Left lung (tissue), 10 donors: ENCODE results near the gene ESPL1. TPM values are rescaled to one million over a fixed set of nuclear protein-coding genes. Genes with fewer than 3 reads are reported as not detected.
"Not testable (repeated sequence)": the region's sequence is repeated elsewhere in the genome, so short reads cannot be mapped to it uniquely, and the experiment has no call there.

Source experiments
- ATAC-seq: fragments of 200-7000 bp; cut with Tn5 transposase; one replicate; pipeline ENCODE4 v1.9.1; 2020; ENCODE audit warnings: moderate library complexity
- DNase-seq, 4 donors: peaks; one replicate each; pipeline ENCODE4 v3.0.0-alpha.2; 2013 to 2020
- H3K27ac ChIP-seq, 2 donors: fragments of 200-600 bp; sonication (generic) in 1 of 2; one replicate each; pipeline versions ENCODE4 v1.5.0 to v1.8.0; 2020 to 2021
- H3K27me3 ChIP-seq, 2 donors: fragments of 200-600 bp; sonication (generic) in 1 of 2; one replicate each; pipeline versions ENCODE4 v1.5.0 to v1.8.0; 2020 to 2021
- H3K36me3 ChIP-seq, 2 donors: fragments of 200-600 bp; sonication (generic) in 1 of 2; one replicate each; pipeline versions ENCODE4 v1.5.0 to v1.8.0; 2020 to 2021
- H3K4me1 ChIP-seq, 2 donors: fragments of 200-600 bp; one replicate each; pipeline ENCODE4 v1.8.0; 2021
- H3K4me3 ChIP-seq, 2 donors: fragments of 200-600 bp; sonication (generic) in 1 of 2; one replicate each; pipeline versions ENCODE4 v1.5.0 to v1.8.0; 2020 to 2021; ENCODE audit warnings: mild to moderate bottlenecking in 1 of 2
- H3K9me3 ChIP-seq, 2 donors: fragments of 200-600 bp; sonication (generic) in 1 of 2; one replicate each; pipeline versions ENCODE4 v1.5.0 to v1.8.0; 2020 to 2021
- CTCF ChIP-seq, 2 donors: fragments of 200-600 bp; sonication (generic) in 1 of 2; IDR thresholded peaks; one replicate each; pipeline versions ENCODE4 v1.5.0 to v1.8.0; 2021; ENCODE audit warnings: antibody characterized with exemption in 2 of 2
- intact Hi-C, 2 donors: fragments of 100-400 bp; cut with DNase I; formaldehyde crosslinking; loops; one replicate each; pipeline versions ENCODE4 v1.11.2 to v1.14.2; 2022
- polyA plus RNA-seq, 6 donors: library from polyadenylated mRNA; unstranded; fragments of 120-200 nt; gene quantifications; one replicate each; pipeline ENCODE4 v1.2.1, GENCODE V29; 2013; ENCODE audit not compliant: insufficient read length in 6 of 6
- total RNA-seq, 2 donors: library from RNA; stranded (reverse); fragmentation: NEBNext Ultra II Directional; extraction: Animal tissue kit (Norgen Biotek cat#: 25700); gene quantifications; one replicate each; pipeline ENCODE4 v1.2.1, GENCODE V29; 2021
- donor health status: DM: no; HTN: yes; CAD: no.
- donor health status: DM: no; HTN: no; CAD: no.

ESPL1 gene
- total and polyA plus RNA-seq, 8 donors: 2.8 to 21.7 (median 11.3) TPM

GRCh38 chr12:53290661-53291060 lies 22.6 kb downstream of the ESPL1 start:
- Histone ChIP-seq H3K27me3 (no peaks in the 10 kb centered on the region), H3K4me3 (no peak overlapping the region), H3K4me1 (peaks cover 0 to 12% of the 10 kb centered on the region in 2 donors), H3K9me3 (no peaks in the 10 kb centered on the region), H3K27ac (no peak overlapping the region), H3K36me3 (peaks cover 0 to 11% of the 10 kb centered on the region in 2 donors)
- DNase-seq (no peak), ATAC-seq (no peak)
- intact Hi-C loops: no loop called here
- TF ChIP-seq CTCF (IDR thresholded peaks at IDR 0.05): no peak

- H3K36me3 ChIP-seq: peaks cover 0 to 11% of the 10 kb centered on the region in 2 donors
- no peaks in the 10 kb centered on the region for H3K27me3 ChIP-seq
- H3K4me1 ChIP-seq: peaks cover 13 to 29% of the 10 kb centered on the region in 2 donors
- no peak overlapping the region for H3K4me3 ChIP-seq
- no peaks in the 10 kb centered on the region for H3K9me3 ChIP-seq
- TF ChIP-seq CTCF (IDR thresholded peaks at IDR 0.05): no peak
- ATAC-seq (no peak), DNase-seq (no peak)
- no peak overlapping the region for H3K27ac ChIP-seq
- intact Hi-C loops: no loop called here
These were observed 24.3 kb downstream of the ESPL1 start for GRCh38 chr12:53292426-53292825.

GRCh38 chr12:53295070-53295890 lies 27.2 kb downstream of the ESPL1 start, which contains the start of gene PFDN5:
Gene PFDN5, plus strand, starts transcription at chr12:53295542. Its CDS starts 26 bp downstream, at chr12:53295568.
- peak within 1 kb of the TSS; percentile 65 to 75 for H3K4me3 ChIP-seq
- H3K9me3 ChIP-seq: no peaks in the 10 kb centered on the region
- DNase-seq: peak; percentile 88 to 98 (median 94)
- intact Hi-C loops: no loop called here
- peak; percentile 92 for ATAC-seq
- H3K27me3 ChIP-seq: no peaks in the 10 kb centered on the region
- peaks cover 0 to 12% of the 10 kb centered on the region in 2 donors for H3K36me3 ChIP-seq
- peaks cover 19 to 51% of the 10 kb centered on the region in 2 donors for H3K4me1 ChIP-seq
- peak in 1 of 2 donors; percentile 51 for TF ChIP-seq CTCF (IDR thresholded peaks at IDR 0.05)
- peak within 1 kb of the TSS; percentile 88 to 92 for H3K27ac ChIP-seq

GRCh38 chr12:53295891-53296219 lies 27.8 kb downstream of the ESPL1 start:
- intact Hi-C loops: no loop called here

GRCh38 chr12:53297106-53297505 lies 29.0 kb downstream of the ESPL1 start:
- H3K27me3 ChIP-seq, H3K9me3 ChIP-seq, DNase-seq, intact Hi-C loops, ATAC-seq: not testable (repeated sequence)
- Histone ChIP-seq H3K27ac (peak overlapping the region; percentile 70 to 91), H3K36me3 (peaks cover 0 to 19% of the 10 kb centered on the region in 2 donors), H3K4me3 (peak overlapping the region in 1 of 2 donors; percentile 65), H3K4me1 (peaks cover 26 to 69% of the 10 kb centered on the region in 2 donors)

More at GRCh38 chr12:53295891-53296219, 27.8 kb downstream of the ESPL1 start:
- TF ChIP-seq CTCF (IDR thresholded peaks at IDR 0.05): no peak
- DNase-seq (no peak), ATAC-seq (peak; percentile 1)
- Histone ChIP-seq H3K4me3 (peak overlapping the region; percentile 65 to 75), H3K36me3 (peaks cover 0 to 12% of the 10 kb centered on the region in 2 donors), H3K4me1 (peaks cover 25 to 57% of the 10 kb centered on the region in 2 donors), H3K9me3 (no peaks in the 10 kb centered on the region), H3K27me3 (no peaks in the 10 kb centered on the region), H3K27ac (peak overlapping the region; percentile 88 to 92)
